Measurements from ENCODE around the gene PRKAG2.
"Not testable (repeated sequence)": the region's sequence is repeated elsewhere in the genome, so short reads cannot be mapped to it uniquely, and the experiment has no call there.

PRKAG2 gene

DNA sequence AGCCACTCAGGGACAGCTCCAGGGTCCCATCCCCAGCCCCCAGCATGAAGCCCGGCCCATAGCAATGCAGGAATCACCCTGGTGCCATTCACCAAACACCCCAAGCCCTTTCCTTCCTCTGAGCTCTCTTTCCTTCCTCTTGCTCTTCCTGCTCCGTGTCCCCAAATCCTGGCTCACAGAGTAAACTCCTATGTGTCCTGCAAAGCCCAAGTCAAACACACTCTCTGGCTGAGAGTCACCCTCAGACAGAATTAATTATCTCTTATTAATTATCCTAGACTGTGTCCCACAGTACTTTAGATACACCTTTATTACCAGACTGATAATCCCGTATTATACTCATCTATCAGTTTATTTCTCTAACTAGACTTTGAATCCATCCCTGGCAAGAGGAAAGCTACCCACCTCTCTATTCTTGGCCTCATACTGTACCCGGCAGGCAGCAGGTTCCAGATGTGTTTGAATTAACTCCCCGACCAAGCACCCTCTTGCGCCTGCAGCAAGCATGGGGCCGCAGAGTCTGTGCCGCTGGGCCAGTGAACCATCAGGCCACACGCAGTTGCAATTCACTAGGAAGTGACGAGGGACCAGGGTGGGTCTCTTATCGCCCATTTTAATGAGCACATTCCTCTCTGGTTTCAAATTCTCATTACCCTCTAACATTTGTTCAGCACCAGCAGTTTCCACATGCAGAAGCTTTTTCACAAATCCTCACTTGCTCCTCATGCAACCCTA is 86.7 kb downstream of the PRKAG2 start:
- H3K36me3 Mint-ChIP-seq (ENCODE audit: low read depth) = peaks cover 41% of the 10 kb centered on the region
- H3K27ac Mint-ChIP-seq = peak overlapping the region; percentile 72
- H3K4me3 Mint-ChIP-seq = no peak overlapping the region
- H3K9me3 Mint-ChIP-seq = no peaks in the 10 kb centered on the region
- H3K27me3 Mint-ChIP-seq = no peaks in the 10 kb centered on the region
- intact Hi-C loops (cut with micrococcal nuclease) = loop anchor here (5.0 kb wide), 1 partner anchor 142 kb away; no protein-coding TSS in a partner anchor
- peaks cover 93% of the 10 kb centered on the region for H3K4me1 Mint-ChIP-seq (ENCODE audit: low read depth)

DNA sequence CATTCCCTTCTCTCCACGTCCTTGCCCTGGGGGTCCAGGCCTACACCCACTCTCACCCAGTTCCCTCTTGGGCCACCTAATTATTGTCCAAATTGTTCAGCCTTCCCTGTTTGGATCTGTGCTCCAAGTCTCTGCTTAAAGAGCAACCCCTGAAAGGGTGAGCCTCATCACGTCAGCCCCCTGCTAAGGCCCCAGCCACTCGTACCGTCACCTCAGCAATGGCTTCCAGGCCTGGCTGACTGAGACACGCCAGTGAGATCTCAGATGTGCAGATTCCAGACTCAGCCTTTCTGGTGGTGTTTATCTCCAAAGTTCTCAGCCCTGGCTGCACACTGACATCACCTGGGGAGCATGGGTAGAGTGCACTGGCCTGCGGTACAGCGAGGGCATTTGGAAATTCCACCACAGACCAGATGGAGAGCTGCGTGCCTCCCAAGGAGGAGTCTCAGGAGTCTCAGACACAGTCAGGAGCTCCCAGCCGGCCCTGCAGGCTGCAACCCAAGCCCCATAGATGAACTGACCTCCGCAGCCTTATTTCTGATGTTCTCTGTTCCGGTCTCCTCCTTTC is 87.5 kb downstream of the PRKAG2 start:
- peak overlapping the region; percentile 72 for H3K27ac Mint-ChIP-seq
- intact Hi-C loops (cut with micrococcal nuclease) = no loop called here
- H3K4me3 Mint-ChIP-seq = no peak overlapping the region
- H3K27me3 Mint-ChIP-seq = no peaks in the 10 kb centered on the region
- peaks cover 41% of the 10 kb centered on the region for H3K36me3 Mint-ChIP-seq (ENCODE audit: low read depth)
- peaks cover 89% of the 10 kb centered on the region for H3K4me1 Mint-ChIP-seq (ENCODE audit: low read depth)
- no peaks in the 10 kb centered on the region for H3K9me3 Mint-ChIP-seq

DNA sequence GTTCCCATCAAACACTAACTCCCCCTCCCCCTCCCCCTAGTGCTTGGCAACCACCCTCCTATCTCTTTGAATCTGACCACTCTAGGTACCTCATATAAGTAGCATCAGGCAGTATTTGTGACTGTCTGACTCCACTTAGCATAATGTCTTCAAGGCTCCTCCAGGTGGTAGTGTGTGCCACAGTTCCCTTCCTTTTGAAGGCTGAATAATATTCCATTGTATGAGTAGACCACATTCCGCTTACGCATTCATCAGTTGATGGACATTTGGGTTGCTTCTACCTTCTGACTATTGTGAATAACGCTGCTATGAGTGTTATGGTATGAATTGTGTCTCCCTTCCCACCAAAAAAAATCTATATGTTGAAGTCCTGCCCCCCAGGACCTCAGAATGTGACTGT is 89.6 kb downstream of the PRKAG2 start:
- intact Hi-C loops (cut with micrococcal nuclease) = no loop called here
- peak overlapping the region; percentile 14 for H3K27ac Mint-ChIP-seq
- H3K36me3 Mint-ChIP-seq (ENCODE audit: low read depth) = peaks cover 47% of the 10 kb centered on the region
- H3K4me3 Mint-ChIP-seq = no peak overlapping the region
- H3K27me3 Mint-ChIP-seq = no peaks in the 10 kb centered on the region
- peaks cover 85% of the 10 kb centered on the region for H3K4me1 Mint-ChIP-seq (ENCODE audit: low read depth)
- no peaks in the 10 kb centered on the region for H3K9me3 Mint-ChIP-seq

DNA sequence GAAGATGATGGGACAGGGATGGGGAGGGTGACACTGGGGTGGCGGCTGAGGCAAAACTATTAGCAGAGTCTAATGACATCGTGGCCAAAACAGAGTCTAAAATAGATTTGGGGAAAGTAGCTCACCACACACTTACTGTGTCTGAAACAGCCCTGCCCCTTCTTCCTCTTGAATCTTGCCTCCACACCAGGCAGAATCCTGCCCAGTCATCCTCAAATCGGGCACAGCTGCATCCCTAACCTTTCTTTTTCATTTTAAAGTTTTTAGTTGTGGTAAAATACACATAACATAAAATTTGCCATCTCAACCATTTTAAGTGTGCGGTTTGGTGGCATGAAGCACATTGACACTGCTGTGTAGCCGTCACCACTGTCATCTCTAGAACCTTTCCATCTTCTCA is 90.0 kb downstream of the PRKAG2 start:
- no peaks in the 10 kb centered on the region for H3K27me3 Mint-ChIP-seq
- intact Hi-C loops (cut with micrococcal nuclease) = no loop called here
- H3K4me3 Mint-ChIP-seq = no peak overlapping the region
- H3K4me1 Mint-ChIP-seq (ENCODE audit: low read depth) = peaks cover 81% of the 10 kb centered on the region
- H3K9me3 Mint-ChIP-seq = no peaks in the 10 kb centered on the region
- peaks cover 49% of the 10 kb centered on the region for H3K36me3 Mint-ChIP-seq (ENCODE audit: low read depth)
- H3K27ac Mint-ChIP-seq = peak overlapping the region; percentile 14

DNA sequence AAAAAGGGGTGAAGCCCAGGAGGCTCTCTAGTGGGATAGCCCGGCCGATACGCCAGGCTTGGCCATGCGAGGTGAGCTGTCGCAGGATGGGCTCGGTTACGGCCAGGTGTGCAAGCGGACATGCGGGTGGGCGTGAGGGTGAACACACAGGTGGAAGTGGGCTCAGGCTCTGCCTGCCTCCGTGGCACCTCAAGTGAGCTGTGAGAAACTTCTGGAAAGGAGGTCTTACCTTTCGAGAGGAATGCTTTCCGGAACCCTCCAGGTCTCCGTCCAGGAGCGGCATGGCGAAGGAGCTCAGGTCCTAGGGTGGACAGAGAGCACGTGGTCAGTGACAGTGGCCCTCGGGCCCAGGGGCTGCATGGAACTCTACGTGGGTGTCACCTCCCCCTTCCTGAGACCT is 90.7 kb downstream of the PRKAG2 start:
- Mint-ChIP-seq H3K4me3 (no peak overlapping the region), H3K27me3 (no peaks in the 10 kb centered on the region), H3K27ac (peak overlapping the region; percentile 9), H3K9me3 (no peaks in the 10 kb centered on the region), H3K4me1 (ENCODE audit: low read depth) (peaks cover 74% of the 10 kb centered on the region), H3K36me3 (ENCODE audit: low read depth) (peaks cover 56% of the 10 kb centered on the region)
- intact Hi-C loops (cut with micrococcal nuclease) = no loop called here

DNA sequence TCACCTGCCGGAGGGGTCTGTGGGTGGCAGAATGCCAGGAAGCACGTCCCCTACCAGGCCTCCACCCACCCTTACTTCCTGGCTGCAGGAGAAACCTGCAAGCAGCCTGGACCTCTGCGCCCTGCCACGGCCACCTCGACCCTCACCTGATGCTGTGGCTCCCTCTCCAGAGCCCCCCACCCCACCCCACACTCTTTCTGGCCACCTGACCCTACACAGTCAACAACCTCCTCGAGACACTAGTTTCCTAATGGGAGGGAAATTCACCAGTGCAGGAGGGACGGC is 91.3 kb downstream of the PRKAG2 start:
- Mint-ChIP-seq H3K4me3 (no peak overlapping the region), H3K36me3 (ENCODE audit: low read depth) (peaks cover 61% of the 10 kb centered on the region), H3K4me1 (ENCODE audit: low read depth) (peaks cover 73% of the 10 kb centered on the region), H3K9me3 (no peaks in the 10 kb centered on the region), H3K27me3 (no peaks in the 10 kb centered on the region), H3K27ac (peak overlapping the region; percentile 9)
- intact Hi-C loops (cut with micrococcal nuclease) = no loop called here

DNA sequence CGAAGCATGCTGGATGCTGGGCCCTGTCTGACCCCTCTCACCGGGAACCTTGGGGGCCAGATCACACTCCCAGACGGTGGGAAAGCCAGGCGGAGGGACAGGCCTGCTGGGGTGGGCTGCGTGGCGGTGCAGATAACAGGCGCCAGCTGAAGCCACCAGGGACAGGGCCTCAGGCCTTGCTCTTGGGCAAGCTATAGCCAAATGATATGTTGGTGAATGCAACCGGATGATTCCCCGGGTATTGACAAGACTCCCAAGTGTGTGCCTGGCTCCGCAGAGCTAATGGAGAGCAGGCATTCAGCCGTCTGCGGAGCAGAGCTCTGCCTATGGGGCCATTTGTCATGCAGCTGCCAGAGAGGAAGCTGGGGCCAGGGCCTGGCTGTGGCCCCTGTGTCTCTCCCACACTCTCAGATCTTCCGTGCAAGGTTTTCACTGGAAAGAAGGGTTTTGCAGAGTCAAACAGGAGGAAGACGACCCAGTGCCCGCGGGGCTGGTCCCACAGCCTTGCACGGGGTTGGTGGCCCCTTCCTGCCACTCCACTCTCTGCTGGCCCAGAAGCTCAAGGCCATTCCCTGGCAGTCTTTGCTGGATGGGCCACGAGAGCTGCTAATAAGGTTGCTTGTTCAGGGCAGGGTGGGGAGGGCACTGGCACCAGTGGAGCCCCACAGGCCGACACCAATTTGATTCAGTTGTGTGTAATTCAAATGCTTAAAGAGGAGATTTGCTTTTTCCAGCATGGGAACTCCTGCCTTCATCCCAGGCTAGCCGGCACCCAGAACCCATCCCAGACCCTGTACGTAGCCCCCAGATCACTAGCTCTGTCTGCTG is 91.8 kb downstream of the PRKAG2 start:
- intact Hi-C loops (cut with micrococcal nuclease) = no loop called here
- peak overlapping the region; percentile 9 for H3K27ac Mint-ChIP-seq

DNA sequence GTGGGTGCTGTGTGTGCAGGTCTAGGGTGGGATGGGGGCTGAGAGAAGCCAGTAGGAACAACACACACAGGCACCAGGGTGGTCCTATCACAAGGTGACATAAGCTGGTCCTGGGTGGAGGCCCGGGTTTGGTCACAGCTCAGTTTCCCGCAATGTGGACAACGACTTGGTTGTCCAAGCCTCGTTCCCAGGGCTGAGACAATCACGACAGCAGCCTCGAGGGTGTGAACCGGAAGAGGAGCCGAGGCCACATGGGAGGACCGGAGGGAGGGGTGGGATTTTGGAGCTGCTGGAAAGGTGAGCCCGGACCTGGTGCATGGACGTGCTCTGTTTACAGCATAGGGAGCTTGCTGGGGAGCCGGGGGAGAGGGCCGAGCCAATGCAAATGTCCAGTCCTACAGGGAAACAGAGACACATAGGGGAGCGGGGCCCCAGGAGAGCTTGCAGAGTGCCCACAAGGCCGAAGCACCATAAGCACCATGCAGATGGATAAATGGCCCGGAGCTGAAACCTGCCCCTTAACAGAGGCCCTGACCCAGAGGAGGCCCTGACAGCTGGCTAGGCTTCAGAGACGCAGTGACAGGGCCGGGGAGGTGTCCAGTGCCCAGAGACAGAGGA is 92.8 kb downstream of the PRKAG2 start:
- peaks cover 65% of the 10 kb centered on the region for H3K4me1 Mint-ChIP-seq (ENCODE audit: low read depth)
- no peak overlapping the region for H3K27ac Mint-ChIP-seq

More for the DNA sequence above, 91.8 kb downstream of the PRKAG2 start:
- H3K4me1 Mint-ChIP-seq (ENCODE audit: low read depth) = peaks cover 69% of the 10 kb centered on the region
- H3K9me3 Mint-ChIP-seq = no peaks in the 10 kb centered on the region
- H3K4me3 Mint-ChIP-seq = no peak overlapping the region
- no peaks in the 10 kb centered on the region for H3K27me3 Mint-ChIP-seq
- H3K36me3 Mint-ChIP-seq (ENCODE audit: low read depth) = peaks cover 61% of the 10 kb centered on the region

DNA sequence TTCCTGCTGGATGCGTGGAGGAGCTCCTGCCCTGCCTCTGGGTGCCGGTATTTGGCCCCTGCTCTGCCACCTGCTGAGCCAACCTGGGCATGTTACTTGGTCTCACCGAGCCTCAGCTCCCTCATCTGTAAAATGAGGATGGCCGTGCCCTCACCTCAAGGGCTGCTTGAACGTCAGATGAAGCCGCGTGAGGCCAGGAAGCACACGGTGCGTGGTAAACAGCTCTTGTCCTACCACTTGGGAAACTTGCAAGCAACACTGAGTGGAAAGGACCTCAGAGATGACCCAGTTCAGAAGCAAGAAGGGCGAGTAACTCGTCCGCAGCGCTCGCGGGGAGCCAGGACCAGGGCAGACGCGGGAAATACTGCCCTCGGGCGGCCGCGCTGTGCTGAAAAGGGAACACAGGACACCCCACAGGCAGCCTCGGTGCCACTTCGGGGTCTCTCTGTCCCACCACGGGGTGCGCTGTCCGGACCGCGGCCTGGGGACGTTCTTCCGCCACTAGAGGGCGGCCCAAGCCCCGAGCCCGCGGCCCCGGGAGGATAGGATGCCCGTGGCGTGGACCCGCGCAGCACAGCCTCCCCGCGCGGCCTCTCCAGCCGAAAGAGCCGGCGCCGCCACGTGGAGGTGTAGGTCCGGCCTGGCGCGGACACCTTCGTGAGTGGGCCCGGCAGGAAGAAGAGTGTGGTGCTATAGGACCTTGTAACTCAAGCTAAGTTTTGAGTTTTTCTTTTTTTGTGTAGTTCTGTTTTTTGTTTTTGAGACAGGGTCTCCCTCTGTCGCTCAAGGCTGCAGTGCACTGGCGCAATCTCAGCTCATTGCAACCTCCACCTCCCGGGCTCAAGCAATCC is 94.1 kb downstream of the PRKAG2 start:
- peaks cover 63% of the 10 kb centered on the region for H3K4me1 Mint-ChIP-seq (ENCODE audit: low read depth)
- H3K9me3 Mint-ChIP-seq = no peaks in the 10 kb centered on the region
- no peak overlapping the region for H3K27ac Mint-ChIP-seq
- H3K36me3 Mint-ChIP-seq (ENCODE audit: low read depth) = peaks cover 73% of the 10 kb centered on the region
- no peaks in the 10 kb centered on the region for H3K27me3 Mint-ChIP-seq
- intact Hi-C loops (cut with micrococcal nuclease) = loop anchor here (2.0 kb wide), 2 partner anchors 24 to 90 kb away; no protein-coding TSS in a partner anchor
- H3K4me3 Mint-ChIP-seq = peak overlapping the region; percentile 45

More for the DNA sequence above, 92.8 kb downstream of the PRKAG2 start:
- Mint-ChIP-seq H3K9me3 (no peaks in the 10 kb centered on the region), H3K36me3 (ENCODE audit: low read depth) (peaks cover 63% of the 10 kb centered on the region), H3K4me3 (no peak overlapping the region), H3K27me3 (no peaks in the 10 kb centered on the region)
- intact Hi-C loops (cut with micrococcal nuclease) = loop anchor here (2.0 kb wide), 2 partner anchors 23 to 89 kb away; no protein-coding TSS in a partner anchor

DNA sequence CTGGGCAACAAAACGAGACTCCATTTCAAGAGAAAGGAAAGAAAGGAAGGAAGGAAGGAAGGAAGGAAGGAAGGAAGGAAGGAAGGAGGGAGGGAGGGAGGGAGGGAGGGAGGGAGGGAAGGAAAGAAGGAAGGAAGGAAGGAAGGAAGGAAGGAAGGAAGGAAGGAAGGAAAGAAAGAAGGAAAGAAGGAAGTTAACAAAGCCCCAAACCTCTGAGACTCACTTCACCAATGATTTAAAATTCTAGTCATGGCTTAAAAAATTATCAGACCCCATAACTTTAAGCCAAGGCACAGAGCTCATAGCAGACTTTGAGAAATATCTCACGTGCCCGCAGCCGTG is 94.7 kb downstream of the PRKAG2 start:
- intact Hi-C loops (cut with micrococcal nuclease) = loop anchor here (2.0 kb wide), 2 partner anchors 25 to 91 kb away; no protein-coding TSS in a partner anchor

DNA sequence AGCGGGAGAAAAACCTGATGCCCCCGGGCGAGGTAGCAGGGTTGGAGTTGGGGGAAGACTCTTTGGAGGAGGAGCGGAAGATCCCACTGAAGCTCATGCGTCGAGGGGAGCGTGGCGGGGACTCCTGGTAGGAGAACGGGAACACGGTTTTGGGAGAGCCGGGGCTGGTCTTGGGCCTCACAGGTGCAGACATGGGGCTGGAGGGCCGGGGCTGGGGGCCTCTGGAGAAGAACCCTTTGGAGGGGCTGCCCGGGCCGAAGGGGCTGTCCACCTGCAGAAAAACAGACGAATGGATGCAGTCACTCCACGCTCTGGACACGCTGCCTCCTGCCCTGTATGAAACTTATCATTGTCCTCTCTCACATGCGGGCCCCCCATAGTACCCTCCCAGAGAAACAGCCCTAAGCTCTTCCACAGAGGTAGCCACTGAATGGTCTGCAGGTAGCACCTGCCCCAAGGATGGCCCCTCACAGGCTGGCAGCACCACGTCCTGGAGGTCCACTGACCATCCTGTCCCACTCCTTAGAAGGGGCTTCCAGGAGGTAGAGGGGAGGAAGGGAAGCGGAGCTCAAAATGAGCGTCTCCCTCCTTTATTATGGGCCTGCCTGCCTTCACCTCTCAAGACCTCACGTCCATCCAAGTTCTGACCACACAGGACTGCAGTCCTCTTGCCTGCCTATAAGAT is 95.6 kb downstream of the PRKAG2 start:
- Mint-ChIP-seq H3K27me3 (no peaks in the 10 kb centered on the region), H3K9me3 (no peaks in the 10 kb centered on the region), H3K27ac (peak overlapping the region; percentile 35)

More for the DNA sequence above, 94.7 kb downstream of the PRKAG2 start:
- H3K4me1 Mint-ChIP-seq (ENCODE audit: low read depth) = peaks cover 60% of the 10 kb centered on the region
- H3K27me3 Mint-ChIP-seq, H3K9me3 Mint-ChIP-seq, H3K4me3 Mint-ChIP-seq, H3K27ac Mint-ChIP-seq: not testable (repeated sequence)
- peaks cover 79% of the 10 kb centered on the region for H3K36me3 Mint-ChIP-seq (ENCODE audit: low read depth)

DNA sequence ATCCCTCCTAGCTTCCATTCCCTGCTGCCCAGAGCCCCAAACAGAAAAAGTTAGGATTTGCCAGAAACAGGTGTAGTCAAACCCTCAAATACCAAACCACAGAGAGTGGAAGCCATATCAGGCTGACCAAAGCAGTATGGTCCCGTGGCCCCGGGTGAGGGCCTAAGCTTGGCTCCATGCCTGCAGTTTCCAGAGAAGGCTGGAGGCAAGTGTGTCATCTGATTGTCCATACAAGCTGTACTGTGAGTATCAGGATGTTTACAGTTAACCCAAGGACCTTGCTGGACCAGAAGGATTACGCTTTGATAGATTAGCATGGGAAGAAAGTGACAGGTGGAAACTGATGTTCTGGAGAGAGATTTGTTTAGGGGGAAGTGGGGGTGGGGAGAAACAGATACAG is 96.3 kb downstream of the PRKAG2 start:
- no peak overlapping the region for H3K4me3 Mint-ChIP-seq
- intact Hi-C loops (cut with micrococcal nuclease) = no loop called here
- no peaks in the 10 kb centered on the region for H3K9me3 Mint-ChIP-seq
- peaks cover 85% of the 10 kb centered on the region for H3K36me3 Mint-ChIP-seq (ENCODE audit: low read depth)
- no peaks in the 10 kb centered on the region for H3K27me3 Mint-ChIP-seq
- peaks cover 46% of the 10 kb centered on the region for H3K4me1 Mint-ChIP-seq (ENCODE audit: low read depth)
- H3K27ac Mint-ChIP-seq = peak overlapping the region; percentile 35

More for the DNA sequence above, 95.6 kb downstream of the PRKAG2 start:
- Mint-ChIP-seq H3K36me3 (ENCODE audit: low read depth) (peaks cover 85% of the 10 kb centered on the region), H3K4me1 (ENCODE audit: low read depth) (peaks cover 51% of the 10 kb centered on the region), H3K4me3 (no peak overlapping the region)
- intact Hi-C loops (cut with micrococcal nuclease) = no loop called here

DNA sequence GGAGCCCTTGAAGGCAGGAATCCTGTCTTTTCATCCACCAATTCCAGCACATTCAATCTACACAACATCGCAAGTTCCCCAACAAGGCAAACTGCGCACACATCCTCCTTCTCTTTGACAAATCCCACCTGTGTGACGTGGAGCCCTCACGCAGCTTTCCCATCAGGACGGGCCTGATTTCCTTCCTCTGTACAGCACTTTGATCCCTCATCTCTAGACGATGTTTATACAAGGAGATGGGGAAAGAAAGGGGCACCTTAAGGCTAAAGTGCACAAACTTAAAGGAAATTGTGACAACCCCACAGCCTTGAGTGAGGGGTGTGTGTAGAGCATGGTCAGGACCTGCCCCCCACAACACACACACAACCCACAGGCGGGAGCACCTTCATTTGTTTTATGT is 97.2 kb downstream of the PRKAG2 start:
- no peaks in the 10 kb centered on the region for H3K27me3 Mint-ChIP-seq
- H3K4me1 Mint-ChIP-seq (ENCODE audit: low read depth) = peaks cover 40% of the 10 kb centered on the region
- no peak overlapping the region for H3K4me3 Mint-ChIP-seq
- H3K36me3 Mint-ChIP-seq (ENCODE audit: low read depth) = peaks cover 84% of the 10 kb centered on the region
- no peaks in the 10 kb centered on the region for H3K9me3 Mint-ChIP-seq
- H3K27ac Mint-ChIP-seq = no peak overlapping the region
- intact Hi-C loops (cut with micrococcal nuclease) = no loop called here

Data from dendritic cell treated with granulocyte-macrophage colony-stimulating factor and Interleukin-4, amounts not matched to agents 40 ng/mL and 50 ng/mL, for 4 days (primary cell).